HepG2 (cell line): ENCODE results near the gene SASH1. TPM values are rescaled to one million over a fixed set of nuclear protein-coding genes. Genes with fewer than 3 reads are reported as not detected.

Experiments
- AKAP8 ChIP-seq: sonication (generic); formaldehyde crosslinking; IDR thresholded peaks from 2 replicates; pipeline ENCODE4 v1.5.1; 2020; ENCODE audit warnings: mild to moderate bottlenecking, missing genetic modification reagents
- ISX ChIP-seq: sonication (generic); formaldehyde crosslinking; conservative IDR thresholded peaks from 2 replicates; pipeline ENCODE4 v1.5.0; 2020; ENCODE audit warnings: missing genetic modification reagents
- MTA3 ChIP-seq: sonication (generic); formaldehyde crosslinking; IDR thresholded peaks from 2 replicates; pipeline ENCODE4 v1.4.0; 2020; ENCODE audit warnings: missing genetic modification reagents
- MYNN ChIP-seq: sonication (generic); formaldehyde crosslinking; IDR thresholded peaks from 2 replicates; pipeline ENCODE4 v1.4.0; 2020; ENCODE audit warnings: mild to moderate bottlenecking, low read depth, missing genetic modification reagents
- PATZ1 ChIP-seq: sonication (generic); formaldehyde crosslinking; IDR thresholded peaks from 2 replicates; pipeline ENCODE4 v1.4.0; 2020; ENCODE audit warnings: missing genetic modification reagents
- TBP ChIP-seq: sonication (generic); formaldehyde crosslinking; IDR thresholded peaks from 2 replicates; pipeline ENCODE4 v1.5.0; 2020; ENCODE audit warnings: missing genetic modification reagents
- TGIF2 ChIP-seq: IDR thresholded peaks from 2 replicates; pipeline ENCODE4 v1.6.1; 2016; ENCODE audit warnings: control low read depth, missing compliant biosample characterization
- ZBTB37 ChIP-seq: sonication (generic); formaldehyde crosslinking; IDR thresholded peaks from 2 replicates; pipeline ENCODE4 v1.4.0; 2020; ENCODE audit warnings: mild to moderate bottlenecking, missing genetic modification reagents
- ZNF451 ChIP-seq: sonication (generic); formaldehyde crosslinking; IDR thresholded peaks from 2 replicates; pipeline ENCODE4 v1.5.0; 2020; ENCODE audit warnings: mild to moderate bottlenecking, missing genetic modification reagents
- ZNF558 ChIP-seq: sonication (generic); formaldehyde crosslinking; IDR thresholded peaks from 2 replicates; pipeline ENCODE4 v1.9.0; 2022; ENCODE audit warnings: mild to moderate bottlenecking, missing genetic modification reagents, borderline replicate concordance
- ZNF720 ChIP-seq: sonication (generic); formaldehyde crosslinking; IDR thresholded peaks from 2 replicates; pipeline ENCODE4 v1.4.0; 2020; ENCODE audit warnings: missing genetic modification reagents
- polyA plus RNA-seq, 8 experiments: library from polyadenylated mRNA; depleted of rRNA in 3 of 8; stranded (reverse) in 7 of 8; unstranded in 1 of 8; fragments of >200 nt; fragmentation: Illumina TruSeq in 4 of 8; extraction: Trizol in 4 of 8; gene quantifications; 2 replicates each; pipeline versions ENCODE4 v1.2.1 to v1.2.3, GENCODE V29; 2011 to 2016; ENCODE audit warnings: low read depth in 4 of 8, missing spikeins in 1 of 8, mixed read lengths in 1 of 8; ENCODE audit not compliant: insufficient read depth in 1 of 8
- total RNA-seq, 5 experiments: library from RNA; depleted of rRNA; stranded (reverse); fragments of >200 nt; fragmentation: Illumina TruSeq; extraction: Trizol; gene quantifications; 2 replicates each; pipeline ENCODE4 v1.2.3, GENCODE V29; 2016; ENCODE audit warnings: low read depth in 1 of 5
- TF ChIP-seq, protein P1 (sequence below): sonication (generic); formaldehyde crosslinking; IDR thresholded peaks from 2 replicates; pipeline ENCODE4 v1.5.1; 2020; ENCODE audit warnings: missing genetic modification reagents, mild to moderate bottlenecking, borderline replicate concordance
- TF ChIP-seq, protein P2 (sequence below): sonication (generic); formaldehyde crosslinking; IDR thresholded peaks from 2 replicates; pipeline ENCODE4 v1.8.1; 2023; ENCODE audit warnings: mild to moderate bottlenecking, moderate library complexity, missing genetic modification reagents
- TF ChIP-seq, protein P3 (sequence below): sonication (generic); formaldehyde crosslinking; IDR thresholded peaks from 2 replicates; pipeline ENCODE4 v1.8.1; 2023; ENCODE audit warnings: mild to moderate bottlenecking, inconsistent platforms, moderate library complexity, missing genetic modification reagents, borderline replicate concordance
- TF ChIP-seq, protein P4 (sequence below): sonication (generic); formaldehyde crosslinking; conservative IDR thresholded peaks from 2 replicates; pipeline ENCODE4 v1.4.0; 2020; ENCODE audit warnings: missing genetic modification reagents
- TF ChIP-seq, protein P5 (sequence below): sonication (generic); formaldehyde crosslinking; conservative IDR thresholded peaks from 2 replicates; pipeline ENCODE4 v1.8.0; 2022; ENCODE audit warnings: low read depth, missing genetic modification reagents

The SASH1 gene
- total and polyA plus RNA-seq, 2 of the 13 experiments (the other 11 are each of a cell fraction or from before 2014, with no cell fraction given), result 7.5 to 8.2 TPM

DNA sequence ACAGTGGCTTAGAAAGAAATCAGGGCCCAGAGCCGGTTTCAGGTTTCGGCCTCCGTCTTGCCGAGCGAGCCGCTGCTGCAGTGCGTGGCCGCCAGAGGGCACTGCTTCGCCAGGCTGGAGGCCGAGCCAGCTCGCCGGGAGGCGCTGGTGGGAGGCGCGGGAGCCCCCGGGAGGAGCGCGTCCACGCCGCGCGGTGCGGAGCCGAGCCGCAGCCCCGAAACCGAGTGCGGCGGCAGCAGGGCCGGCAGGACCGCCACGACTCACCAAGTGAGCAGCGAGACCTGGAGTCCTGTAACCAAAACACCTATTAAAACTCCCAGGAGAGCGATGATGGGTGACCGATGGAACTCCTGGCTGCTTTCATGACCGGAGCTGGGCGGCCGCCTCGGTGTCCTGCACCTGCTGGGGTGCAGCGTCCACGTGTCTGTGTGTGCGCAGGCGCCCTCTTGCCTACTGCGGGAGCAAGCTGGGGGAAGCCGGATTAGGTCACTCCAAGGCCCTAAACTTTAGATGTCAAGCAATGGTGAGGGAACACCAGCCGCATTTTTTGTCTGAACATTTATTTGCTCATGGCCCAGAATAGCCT is 217.3 kb downstream of the SASH1 start (continued):
- TF ChIP-seq, protein P1, sequence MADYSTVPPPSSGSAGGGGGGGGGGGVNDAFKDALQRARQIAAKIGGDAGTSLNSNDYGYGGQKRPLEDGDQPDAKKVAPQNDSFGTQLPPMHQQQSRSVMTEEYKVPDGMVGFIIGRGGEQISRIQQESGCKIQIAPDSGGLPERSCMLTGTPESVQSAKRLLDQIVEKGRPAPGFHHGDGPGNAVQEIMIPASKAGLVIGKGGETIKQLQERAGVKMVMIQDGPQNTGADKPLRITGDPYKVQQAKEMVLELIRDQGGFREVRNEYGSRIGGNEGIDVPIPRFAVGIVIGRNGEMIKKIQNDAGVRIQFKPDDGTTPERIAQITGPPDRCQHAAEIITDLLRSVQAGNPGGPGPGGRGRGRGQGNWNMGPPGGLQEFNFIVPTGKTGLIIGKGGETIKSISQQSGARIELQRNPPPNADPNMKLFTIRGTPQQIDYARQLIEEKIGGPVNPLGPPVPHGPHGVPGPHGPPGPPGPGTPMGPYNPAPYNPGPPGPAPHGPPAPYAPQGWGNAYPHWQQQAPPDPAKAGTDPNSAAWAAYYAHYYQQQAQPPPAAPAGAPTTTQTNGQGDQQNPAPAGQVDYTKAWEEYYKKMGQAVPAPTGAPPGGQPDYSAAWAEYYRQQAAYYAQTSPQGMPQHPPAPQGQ, result peak; percentile 78; the same call in 1 of the 2 replicates
- TF ChIP-seq ZBTB37, result no peak
- 0 out of 2 replicates have a peak, but pooled peaks have one; percentile 33 for TF ChIP-seq TBP
- TF ChIP-seq MTA3 (CRISPR knock-in tag), result no peak
- TF ChIP-seq MYNN, result no peak
- peak; percentile 71; the same call in 1 of the 2 replicates for TF ChIP-seq ZNF451 (CRISPR knock-in tag)
- TF ChIP-seq, protein P2, sequence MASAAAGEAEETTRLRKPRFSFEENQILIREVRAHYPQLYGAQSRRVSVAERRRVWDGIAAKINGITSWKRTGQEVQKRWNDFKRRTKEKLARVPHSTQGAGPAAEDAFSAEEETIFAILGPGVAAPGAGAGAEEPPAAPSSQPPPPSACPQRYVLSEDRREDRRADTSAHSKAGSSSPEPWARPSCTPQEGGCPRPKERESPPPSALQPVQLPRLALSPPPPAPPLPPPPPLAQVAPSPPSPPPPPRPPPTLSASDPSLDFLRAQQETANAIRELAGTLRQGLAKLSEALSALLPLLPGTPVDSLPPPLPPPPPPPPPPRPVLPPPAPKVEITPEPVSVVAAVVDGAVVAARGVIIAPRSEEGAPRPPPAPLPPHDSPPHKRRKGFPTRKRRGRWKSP, result peak; percentile 56; the same call in 1 of the 2 replicates
- TF ChIP-seq, protein P3, sequence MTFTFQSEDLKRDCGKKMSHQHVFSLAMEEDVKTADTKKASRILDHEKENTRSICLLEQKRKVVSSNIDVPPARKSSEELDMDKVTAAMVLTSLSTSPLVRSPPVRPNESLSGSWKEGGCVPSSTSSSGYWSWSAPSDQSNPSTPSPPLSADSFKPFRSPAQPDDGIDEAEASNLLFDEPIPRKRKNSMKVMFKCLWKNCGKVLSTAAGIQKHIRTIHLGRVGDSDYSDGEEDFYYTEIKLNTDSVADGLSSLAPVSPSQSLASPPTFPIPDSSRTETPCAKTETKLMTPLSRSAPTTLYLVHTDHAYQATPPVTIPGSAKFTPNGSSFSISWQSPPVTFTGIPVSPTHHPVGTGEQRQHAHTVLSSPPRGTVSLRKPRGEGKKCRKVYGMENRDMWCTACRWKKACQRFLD, result no peak; the same call in 1 of the 2 replicates
- no peak for TF ChIP-seq ISX (CRISPR knock-in tag)
- TF ChIP-seq ZNF558 (CRISPR knock-in tag), result no peak
- 0 out of 2 replicates have a peak, but pooled peaks have one; percentile 46 for TF ChIP-seq TGIF2 (CRISPR knock-in tag)
- peak; percentile 65; the same call in 1 of the 2 replicates for TF ChIP-seq AKAP8 (CRISPR knock-in tag)
- TF ChIP-seq ZNF720, result no peak
- TF ChIP-seq, protein P4, sequence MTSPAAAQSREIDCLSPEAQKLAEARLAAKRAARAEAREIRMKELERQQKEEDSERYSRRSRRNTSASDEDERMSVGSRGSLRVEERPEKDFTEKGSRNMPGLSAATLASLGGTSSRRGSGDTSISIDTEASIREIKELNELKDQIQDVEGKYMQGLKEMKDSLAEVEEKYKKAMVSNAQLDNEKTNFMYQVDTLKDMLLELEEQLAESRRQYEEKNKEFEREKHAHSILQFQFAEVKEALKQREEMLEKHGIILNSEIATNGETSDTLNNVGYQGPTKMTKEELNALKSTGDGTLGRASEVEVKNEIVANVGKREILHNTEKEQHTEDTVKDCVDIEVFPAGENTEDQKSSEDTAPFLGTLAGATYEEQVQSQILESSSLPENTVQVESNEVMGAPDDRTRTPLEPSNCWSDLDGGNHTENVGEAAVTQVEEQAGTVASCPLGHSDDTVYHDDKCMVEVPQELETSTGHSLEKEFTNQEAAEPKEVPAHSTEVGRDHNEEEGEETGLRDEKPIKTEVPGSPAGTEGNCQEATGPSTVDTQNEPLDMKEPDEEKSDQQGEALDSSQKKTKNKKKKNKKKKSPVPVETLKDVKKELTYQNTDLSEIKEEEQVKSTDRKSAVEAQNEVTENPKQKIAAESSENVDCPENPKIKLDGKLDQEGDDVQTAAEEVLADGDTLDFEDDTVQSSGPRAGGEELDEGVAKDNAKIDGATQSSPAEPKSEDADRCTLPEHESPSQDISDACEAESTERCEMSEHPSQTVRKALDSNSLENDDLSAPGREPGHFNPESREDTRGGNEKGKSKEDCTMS (CRISPR knock-in tag), result no peak
- peak; percentile 87 for TF ChIP-seq PATZ1 (CRISPR knock-in tag)
- TF ChIP-seq, protein P5, sequence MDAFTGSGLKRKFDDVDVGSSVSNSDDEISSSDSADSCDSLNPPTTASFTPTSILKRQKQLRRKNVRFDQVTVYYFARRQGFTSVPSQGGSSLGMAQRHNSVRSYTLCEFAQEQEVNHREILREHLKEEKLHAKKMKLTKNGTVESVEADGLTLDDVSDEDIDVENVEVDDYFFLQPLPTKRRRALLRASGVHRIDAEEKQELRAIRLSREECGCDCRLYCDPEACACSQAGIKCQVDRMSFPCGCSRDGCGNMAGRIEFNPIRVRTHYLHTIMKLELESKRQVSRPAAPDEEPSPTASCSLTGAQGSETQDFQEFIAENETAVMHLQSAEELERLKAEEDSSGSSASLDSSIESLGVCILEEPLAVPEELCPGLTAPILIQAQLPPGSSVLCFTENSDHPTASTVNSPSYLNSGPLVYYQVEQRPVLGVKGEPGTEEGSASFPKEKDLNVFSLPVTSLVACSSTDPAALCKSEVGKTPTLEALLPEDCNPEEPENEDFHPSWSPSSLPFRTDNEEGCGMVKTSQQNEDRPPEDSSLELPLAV (CRISPR knock-in tag), result no peak
